HG03354 (cell line): ENCODE measurements around the gene NR2C1.

Experiments used
- ATAC-seq: cut with Tn5 transposase; IDR thresholded peaks from one replicate; pipeline ENCODE4 v1.9.1; 2021; ENCODE audit warnings: mild to moderate bottlenecking; ENCODE audit not compliant: unreplicated experiment, poor library complexity, severe bottlenecking

The NR2C1 gene

GRCh38 chr12:94973221-94973620 lies 100.2 kb downstream of the NR2C1 start:
- no peak for ATAC-seq

DNA sequence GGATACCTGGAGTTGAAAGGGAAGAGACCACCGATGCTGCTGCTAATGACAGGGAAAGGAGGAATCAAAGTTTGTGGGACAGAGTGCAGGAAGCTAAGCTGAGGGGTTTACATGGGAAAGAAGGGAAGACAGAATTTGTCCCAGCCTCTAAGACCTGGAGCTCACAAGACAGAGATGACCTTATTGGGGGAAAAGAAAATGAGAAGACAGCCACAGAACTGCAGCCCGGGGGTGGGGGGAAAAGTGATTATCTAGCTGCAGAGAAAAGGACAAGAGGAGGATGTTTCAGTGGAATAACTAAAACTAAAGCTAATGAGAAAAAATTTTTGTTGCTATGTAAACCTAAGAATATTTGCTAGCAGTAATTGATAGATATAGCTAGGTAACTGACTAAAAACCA lies 100.6 kb downstream of the NR2C1 start:
- no peak for ATAC-seq

- no peak for ATAC-seq
Observed at GRCh38 chr12:94971923-94972322, 101.5 kb downstream of the NR2C1 start.

GRCh38 chr12:94970560-94970959 lies 102.9 kb downstream of the NR2C1 start:
- no peak for ATAC-seq
